Hippocampal formation (tissue), 2 donors: ENCODE results near the gene LRRC55.

ENCODE experiments used
- DNase-seq, 2 donors: peaks; one replicate each; lab custom pipeline; 2025; lab: John Stamatoyannopoulos, UW

The LRRC55 gene, protein sequence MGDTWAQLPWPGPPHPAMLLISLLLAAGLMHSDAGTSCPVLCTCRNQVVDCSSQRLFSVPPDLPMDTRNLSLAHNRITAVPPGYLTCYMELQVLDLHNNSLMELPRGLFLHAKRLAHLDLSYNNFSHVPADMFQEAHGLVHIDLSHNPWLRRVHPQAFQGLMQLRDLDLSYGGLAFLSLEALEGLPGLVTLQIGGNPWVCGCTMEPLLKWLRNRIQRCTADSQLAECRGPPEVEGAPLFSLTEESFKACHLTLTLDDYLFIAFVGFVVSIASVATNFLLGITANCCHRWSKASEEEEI

DNA sequence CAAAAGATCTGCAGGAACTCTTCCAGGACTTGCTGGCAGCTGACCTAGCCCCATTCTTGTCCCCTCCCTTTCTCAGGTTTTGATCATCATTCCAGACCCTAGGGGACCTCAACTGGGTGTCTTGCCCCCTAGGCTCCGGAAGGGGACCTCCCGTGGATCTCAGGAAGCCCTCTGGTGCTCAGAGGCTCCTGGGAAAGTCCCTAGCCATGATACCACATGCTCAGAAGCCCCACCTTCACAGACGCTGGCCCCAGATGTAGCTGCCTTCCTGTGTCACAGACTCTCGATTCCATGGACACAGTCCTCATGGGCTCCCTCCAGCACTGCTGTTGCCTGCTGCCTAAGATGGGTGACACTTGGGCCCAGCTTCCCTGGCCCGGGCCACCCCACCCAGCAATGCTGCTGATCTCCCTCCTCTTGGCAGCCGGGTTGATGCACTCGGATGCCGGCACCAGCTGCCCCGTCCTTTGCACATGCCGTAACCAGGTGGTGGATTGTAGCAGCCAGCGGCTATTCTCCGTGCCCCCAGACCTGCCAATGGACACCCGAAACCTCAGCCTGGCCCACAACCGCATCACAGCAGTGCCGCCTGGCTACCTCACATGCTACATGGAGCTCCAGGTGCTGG is at the start of gene LRRC55:
Gene LRRC55 (plus strand): TSS at position 276 of the 628 bp plus-strand sequence. CDS start 70 bp downstream, at position 346.
- DNase-seq, result no peak

DNA sequence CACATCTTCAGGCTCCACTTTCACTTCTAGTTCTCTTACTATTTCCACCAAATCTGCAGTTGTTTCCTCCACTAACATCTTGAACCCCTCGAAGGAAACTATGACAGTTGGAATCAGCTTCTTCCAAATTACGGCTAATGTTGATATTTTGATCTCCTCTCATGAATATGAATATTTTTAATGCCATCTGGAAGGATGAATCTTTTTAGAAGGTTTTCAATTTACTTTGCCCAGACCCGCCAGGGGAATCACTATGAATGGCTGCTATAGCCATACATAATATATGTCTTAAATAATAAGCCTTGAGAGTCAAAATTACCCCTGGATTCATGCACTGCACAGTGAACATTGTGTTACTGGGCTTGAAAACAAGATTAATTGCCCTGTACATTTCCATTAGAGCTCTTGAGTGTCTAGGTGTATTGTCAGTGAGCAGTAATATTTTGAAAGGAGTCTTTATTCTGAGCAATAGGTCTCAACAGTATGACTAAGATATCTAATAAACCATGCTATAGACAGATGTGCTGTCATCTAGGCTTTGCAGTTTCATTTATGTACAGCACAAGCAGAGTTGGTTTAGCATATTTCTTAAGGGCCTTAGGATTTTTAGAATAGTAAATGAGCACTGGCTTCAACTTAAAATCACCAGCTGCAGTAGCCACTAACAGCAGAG is 48.3 kb upstream of the LRRC55 start:
- no peak for DNase-seq

DNA sequence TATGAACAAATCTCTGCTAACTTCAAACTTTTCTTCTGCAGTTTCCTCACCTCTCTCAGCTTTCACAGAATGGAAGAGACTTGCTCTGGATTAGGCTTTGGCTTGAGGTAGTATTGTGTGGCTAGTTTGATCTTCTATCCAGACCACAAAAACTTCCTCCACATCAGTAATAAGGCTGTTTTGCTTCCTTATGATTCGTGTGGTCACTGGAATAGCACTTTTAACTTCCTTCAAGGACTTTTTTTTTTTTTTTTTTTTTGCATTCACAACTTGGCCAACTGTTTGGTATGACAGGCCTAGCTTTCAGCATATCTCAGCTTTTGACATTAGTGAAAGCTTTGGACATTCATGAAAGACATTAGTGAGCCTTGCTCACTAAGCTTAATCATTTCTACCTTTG is 47.5 kb upstream of the LRRC55 start:
- no peak for DNase-seq

DNA sequence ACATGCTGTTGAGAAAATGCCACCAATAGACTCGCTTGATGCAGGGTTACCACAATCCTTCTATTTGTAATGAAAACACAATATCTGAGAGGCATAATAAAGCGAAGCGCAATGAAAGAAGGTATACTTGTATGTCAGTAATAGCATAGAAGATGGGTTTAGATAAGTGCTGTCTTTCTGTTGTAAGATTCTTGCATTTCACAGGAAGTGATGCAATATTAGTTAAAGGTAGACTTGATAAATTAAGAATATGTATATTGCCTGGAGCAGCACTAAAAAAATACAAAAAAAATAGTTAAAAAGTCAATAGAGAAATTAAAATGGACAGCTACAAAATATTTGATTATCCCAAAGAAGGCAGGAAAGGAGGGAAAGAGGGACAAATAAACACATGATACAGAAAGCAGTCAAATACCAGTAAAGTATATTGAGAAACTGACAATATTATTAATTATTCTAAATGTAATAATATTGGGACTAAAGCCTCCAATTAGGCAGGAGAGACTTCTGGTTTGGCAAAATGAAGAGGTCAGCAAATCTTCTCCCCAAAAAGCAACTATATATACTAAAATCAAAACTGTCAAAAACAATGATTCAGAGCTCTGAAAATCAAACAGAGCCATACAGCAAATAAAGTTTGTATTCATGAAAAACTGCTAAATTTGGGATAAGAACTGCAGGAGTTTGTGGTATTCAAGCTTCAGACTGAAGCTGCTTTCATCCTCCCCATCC is 46.6 kb upstream of the LRRC55 start:
- DNase-seq, result no peak

DNA sequence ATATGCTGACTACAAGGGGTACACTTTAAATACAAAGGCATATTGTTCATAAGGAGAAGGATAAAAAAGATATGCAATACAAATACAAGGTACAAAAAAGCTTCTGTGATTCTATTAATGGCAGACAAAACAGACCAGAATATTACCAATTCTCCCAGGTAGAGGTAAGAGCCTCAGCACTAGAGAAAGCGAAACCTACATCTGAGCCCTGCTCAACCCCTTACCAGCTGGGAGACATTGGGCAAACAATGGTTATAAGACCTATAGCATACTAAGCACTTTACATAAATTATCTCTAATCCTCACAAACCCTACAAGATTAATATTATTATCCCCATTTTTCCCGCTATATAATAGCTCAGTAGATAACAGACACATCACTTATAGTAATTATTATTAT is 41.2 kb upstream of the LRRC55 start:
- no peak for DNase-seq

DNA sequence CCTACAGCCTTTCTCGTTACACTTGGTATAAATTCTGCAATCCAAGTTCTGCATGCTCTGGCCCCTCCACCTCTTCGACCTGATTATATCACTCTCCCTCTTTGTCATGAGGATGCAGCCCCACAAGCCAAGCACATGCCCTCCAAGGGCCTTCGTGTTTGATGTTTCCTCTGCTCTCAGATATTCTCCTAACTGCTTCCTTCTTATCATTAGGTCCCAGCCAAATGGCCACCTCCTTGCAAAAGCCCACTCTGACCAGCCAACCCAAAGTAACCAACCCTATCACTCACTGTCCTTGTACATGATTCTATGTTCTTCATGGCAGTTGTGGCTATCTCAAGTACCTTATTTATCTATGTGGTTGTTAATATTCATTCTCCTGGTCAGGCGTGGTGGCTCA is 38.3 kb upstream of the LRRC55 start:
- no peak for DNase-seq

DNA sequence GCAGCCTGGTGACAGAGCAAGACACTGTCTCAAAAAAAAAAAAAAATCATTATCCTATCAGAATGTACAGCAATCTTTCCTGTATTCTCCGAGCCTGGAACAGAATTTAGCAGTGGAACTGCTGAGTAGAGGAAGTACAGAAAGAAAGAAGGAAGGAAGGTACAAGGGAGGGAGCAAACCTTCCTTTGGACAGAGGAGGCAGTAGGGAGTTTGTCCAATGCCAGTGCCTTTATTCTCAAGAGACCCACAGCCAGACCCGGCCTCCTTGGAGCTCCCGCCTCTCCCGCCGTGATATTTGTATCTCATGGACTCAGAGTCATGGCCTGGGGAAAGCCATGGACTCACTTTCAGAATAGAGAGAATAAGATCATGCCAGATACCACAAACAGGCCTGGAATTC is 37.7 kb upstream of the LRRC55 start:
- no peak for DNase-seq

DNA sequence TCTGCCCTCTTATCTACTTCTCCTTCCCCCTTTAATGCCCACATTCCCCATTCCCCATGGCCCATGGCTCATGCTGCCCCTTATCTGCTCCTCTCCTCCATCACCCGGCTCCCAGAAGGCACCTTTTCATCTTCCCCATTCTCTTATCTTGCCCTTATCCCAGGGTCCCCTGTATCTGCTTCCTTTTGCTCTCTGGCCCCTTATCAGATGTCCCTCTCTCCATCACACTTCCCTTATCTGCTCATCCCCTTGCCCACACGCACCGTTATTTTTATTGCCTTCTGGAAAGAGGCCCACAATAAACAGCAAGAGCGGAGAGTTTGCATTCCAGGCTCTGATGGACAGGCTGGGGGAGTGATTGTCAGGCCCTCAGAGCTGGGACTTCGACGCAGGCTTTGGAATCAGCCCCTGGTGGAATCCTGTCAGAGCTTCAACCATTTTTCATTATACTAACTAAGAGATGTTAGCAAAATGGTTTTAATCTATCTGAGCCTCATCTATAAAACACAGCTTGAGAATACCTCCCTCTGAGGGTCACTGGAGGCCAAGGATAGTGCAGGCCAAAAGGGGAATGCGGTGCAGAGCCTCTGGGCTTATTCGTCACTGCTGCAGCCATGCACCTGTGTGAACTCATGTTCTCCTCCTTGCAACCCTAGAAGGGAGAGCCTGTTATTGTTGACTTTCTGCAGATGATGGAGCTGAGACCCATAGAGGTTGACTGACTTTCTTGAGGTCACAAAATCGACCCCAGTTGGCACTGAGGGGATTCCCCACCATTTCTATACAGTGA is 37.0 kb upstream of the LRRC55 start:
- DNase-seq, result no peak

DNA sequence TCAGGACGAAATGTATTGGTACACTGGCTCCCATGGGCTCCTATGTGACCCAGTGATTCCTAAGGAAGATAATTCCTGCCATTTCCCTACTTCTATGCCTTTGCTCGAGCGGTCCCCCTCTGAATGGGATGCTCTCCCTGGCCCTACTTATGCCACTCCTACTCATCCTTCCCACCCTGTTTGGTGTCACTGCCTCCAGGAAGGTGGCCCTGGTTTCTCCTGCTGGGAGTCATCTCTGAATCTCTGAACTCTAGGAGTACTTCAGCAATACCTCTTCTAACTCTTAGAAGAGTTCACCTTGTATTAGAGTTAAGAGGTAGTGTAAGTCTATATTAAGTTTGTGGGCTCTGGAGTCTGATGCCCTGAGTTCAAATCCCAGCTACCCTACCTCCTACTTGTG is 35.5 kb upstream of the LRRC55 start:
- no peak for DNase-seq

DNA sequence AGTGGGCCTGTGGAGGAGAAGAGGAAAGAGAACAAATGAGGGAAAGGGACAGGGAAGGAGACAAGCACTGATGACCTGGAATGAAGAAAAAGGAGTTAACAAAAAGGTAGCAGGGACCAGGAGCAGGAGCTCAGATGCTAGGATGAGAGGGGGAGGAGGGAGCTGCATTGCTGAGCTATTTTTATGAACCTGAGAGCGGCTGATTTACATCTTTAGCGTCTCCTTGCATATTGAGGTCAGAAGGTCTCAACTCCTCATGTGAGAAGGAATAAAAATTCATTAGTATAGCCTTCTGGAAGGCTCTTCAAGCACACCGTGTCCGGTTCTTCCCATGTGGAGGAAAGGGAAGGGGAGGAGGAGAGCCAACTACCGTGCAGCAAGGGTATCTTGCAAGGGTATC is 33.1 kb upstream of the LRRC55 start:
- DNase-seq, result no peak

DNA sequence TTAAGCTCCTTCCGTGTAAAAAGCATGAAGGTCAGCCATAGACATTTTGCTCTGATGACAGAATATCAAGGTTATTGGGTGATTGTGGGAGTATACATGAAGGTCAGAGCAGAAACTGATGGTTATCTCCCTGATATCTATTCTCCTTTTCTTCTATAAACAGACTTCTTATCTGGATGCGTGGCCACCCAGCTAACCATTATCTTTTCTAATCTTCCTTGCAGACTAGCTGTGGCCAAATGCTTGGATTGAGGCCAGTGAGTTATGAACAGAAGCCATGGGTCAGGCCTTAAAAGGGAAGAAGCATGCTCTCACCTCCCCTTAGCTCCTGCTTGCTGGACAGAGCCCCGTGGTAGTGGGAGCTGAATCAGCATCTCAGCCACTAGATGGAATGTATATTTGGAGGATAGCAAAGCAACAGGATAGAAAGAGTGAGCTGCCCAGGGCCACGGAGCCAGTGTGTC is 31.3 kb upstream of the LRRC55 start:
- no peak for DNase-seq

DNA sequence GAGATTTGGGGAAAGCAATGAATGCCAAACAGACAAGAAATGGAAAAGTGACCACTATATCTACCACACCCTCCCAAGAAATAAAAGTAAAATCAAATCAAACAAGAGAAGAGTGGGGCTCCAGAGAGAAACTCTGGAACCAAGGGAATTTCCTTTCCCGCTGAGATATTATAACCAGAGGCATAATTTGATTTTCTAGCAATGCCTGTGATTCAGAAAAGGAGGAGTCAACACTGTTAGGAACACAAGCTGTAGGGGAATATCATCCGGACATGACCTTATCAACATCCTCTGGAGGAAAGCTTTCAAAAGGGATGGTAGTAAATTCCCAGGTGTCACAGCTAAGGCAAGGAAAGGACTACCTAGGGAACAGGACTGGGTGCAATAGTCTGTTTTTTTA is 29.6 kb upstream of the LRRC55 start:
- no peak for DNase-seq

DNA sequence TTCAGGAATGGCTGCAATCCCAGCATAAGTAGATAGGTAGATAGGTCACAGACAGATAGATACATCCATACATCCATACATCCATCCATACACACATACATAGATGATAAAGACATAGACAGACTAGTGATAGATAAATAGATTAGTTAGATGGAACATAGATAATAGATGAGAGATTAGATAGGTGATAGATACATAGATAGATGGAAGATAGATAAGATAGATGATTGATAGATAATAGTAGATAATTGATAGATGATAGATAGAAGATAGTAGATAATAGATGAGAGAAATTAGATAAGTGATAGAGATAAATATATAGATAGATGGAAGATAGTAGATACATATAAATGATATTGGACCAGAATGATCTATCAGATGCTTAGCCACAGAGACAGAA is 28.3 kb upstream of the LRRC55 start:
- no peak for DNase-seq

DNA sequence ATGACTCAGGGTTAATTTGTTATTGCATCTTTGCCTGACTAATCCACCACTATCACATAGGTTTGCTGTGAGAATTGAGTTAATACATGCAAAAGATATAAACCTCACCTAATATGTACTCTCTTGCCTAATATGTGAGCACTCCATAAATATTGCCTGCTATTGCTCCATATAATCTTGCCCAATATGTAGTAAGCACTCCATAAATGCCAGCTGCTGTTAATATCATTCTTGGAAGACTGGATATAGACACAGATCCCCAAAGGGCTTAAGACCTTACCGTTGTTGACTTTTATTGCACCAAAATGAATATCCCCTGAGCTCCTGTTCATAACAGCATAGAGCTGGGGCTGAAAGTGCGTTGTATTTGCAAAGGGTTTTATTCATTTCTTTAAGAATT is 27.0 kb upstream of the LRRC55 start:
- no peak for DNase-seq

DNA sequence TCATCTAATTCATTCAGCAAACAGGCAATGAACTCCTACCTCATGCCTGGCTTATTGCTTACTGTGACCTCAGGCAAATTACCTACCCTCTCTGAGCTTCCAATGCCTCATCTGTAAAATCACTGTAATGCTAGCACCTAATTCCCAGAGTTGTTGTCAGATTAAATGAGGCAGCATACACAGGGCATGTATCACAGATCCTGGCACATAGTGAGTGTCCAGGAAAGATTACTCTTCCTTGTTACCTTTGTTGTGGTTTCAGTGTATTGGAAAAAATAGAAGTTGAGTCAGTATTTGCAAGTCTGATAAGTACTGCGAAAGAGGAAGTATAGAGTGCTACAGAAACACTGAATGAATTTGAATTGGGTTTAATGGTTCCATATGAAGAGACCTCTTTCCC is 26.4 kb upstream of the LRRC55 start:
- no peak for DNase-seq

DNA sequence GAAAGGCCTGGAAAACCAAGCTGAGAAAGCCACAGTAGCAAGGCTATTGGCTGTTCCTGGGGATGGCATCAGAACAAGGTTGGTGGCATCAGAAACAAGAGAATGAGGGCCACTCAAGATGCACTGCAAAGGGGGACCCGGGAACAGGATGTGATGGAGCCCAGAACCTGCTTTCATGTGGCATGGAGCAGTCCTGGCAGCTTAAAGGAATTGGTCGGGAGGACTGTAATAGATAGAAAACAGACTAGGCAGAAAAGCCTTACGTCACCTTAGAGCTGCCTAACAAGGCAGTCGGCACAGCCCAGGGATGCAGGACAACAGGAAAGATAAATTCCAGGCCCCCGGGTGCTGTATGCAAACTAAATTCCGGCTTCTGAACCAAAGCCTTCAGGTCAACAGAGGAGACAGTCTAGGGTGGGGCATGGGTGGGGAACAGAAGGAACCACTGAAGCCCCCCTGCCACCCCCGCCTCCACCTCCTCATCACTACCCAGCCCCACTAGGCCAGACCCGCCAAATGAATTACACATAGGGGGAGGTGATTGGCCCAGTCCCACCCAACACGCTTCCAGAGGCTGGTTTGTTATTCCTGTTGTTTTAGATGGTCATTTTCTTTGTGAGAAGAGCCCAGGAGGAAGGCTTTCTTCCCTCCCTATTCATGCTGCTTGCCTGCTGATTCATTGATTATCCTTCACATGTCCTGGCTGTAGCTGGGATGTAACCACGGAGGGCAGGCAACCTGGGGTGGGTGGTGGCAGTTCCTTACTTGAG is 25.7 kb upstream of the LRRC55 start:
- DNase-seq, result no peak

DNA sequence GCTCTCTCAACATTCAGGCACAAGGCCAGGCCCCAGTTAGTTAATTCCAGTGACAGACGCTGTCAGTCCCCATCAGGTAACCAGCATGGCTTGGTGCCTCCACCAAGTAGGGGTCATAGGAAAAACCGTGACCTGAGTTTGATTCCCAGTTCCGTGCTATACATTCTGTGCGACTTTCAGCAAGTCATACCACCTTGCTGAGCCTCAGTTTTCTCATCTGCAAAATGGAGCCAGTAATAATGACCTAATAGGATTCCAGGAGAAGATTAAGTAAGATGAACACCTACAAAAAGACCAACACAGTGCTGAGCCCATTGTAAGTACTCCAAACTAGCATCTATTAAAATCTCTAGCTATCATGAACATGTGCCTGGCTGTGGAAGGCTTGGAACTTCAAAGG is 24.8 kb upstream of the LRRC55 start:
- DNase-seq, result no peak

DNA sequence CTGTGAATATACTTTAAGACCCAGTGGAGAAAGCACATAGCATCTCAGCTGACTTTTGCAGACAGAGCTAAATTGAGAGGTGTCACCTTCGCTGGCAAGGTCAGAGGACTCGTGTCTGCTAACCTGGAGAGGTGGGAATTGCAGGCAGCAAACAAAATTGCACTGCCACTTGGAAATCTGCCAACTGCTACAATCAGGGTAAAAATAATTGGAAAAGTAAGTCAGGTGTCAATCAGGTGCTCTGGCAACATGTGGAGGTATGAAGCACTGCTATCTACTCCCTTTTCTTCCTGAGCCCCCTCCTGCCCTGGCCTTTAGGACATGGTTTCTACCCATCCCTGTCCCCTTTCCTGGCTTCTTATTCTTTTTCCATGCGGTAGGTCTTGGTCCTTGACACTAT is 24.1 kb upstream of the LRRC55 start:
- DNase-seq, result no peak

DNA sequence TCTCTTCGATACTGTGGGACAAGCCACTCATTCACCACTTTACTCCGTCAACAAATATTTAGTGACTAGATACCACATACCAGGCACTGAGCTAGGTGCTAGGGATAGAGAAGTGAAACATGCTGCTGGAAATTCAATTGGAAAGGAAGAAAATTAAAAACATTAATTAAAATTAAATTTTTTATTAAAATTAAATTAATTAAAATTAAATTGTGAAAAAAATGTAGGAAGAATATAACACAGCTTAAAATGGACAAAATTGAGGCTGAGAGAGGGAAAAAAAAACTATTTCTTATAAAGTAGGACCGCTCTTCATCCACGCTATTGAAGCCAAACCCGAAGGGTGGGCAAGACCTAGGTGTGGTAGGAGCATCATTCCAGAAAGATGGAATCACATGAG is 23.6 kb upstream of the LRRC55 start:
- DNase-seq, result no peak

DNA sequence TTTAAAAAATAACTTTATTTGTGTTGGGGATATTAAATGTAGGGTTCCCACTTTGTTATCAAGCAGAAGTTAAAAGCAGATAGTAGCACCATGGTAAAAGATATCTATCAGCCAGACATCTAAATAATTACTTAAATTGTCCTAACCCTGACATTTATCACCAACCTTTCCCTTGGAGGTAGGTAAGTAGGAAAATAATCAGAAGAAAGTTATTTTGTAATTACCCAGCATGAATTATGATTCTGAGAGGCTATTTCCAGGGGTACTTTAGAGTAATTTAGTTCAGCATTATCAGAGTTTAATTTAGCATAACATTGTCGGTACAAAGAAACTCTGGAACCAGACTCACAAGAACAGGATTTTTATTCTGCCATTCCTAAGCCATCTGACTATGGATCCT is 23.2 kb upstream of the LRRC55 start:
- DNase-seq, result no peak

DNA sequence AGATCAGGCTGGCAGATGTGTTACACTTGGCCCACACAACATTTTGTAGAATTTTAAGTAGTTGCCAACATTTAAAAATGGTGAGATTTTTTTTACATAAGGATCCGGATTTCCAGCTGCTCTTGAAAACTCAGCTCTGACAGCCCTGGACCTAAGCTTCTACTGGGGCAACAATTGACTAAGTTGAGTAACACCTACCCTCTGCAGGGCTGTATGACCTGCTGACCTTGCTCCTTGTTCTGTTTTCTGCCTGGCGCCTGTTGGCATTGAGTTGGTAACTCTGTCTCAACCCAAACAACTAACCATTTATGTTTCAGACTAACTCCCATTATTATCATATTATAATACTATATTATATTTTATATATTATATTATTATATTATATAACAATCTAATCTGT is 21.1 kb upstream of the LRRC55 start:
- DNase-seq, result no peak
